ENCODE measurements around the gene DGKB.

The DGKB gene

DNA sequence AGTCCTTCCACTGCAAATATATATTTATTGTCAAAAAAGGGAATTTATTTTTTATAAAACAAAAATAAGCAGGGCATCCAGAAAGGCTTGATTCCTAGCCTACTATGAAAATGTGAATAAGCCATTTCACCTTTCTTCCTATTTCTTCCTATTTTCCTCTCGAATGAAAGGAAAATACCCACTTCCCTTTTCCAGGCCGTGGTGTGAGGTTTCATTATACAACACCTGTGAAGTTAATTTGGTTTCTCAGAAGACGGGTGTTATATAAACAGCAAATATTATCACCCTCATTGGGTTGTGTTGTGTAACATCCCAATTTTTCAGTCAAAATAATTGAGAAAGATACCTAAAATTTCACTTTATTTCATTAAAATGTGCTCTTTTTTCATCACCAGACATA is 214.3 kb downstream of the DGKB start:
- no peak for DNase-seq (ENCODE audit: low read depth)

DNA sequence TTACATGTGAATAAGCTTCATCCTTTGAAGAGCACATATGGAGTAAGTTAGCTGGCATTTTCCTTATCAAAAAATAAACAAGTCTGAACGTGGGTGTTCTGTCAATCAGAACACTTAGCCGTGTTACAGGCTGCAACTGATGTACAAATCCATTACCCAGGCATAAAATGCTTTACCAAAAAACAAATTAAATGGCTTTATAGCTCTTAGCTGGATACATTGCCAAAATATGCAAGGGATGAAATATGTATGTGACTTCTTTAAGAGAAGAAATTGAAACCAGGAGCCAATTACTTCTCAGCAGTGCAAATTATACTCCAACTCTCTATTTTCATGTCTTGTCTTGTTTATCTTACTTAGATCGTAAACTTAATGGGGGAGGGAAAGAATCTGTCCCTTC is 214.8 kb downstream of the DGKB start:
- DNase-seq (ENCODE audit: low read depth), result no peak

DNA sequence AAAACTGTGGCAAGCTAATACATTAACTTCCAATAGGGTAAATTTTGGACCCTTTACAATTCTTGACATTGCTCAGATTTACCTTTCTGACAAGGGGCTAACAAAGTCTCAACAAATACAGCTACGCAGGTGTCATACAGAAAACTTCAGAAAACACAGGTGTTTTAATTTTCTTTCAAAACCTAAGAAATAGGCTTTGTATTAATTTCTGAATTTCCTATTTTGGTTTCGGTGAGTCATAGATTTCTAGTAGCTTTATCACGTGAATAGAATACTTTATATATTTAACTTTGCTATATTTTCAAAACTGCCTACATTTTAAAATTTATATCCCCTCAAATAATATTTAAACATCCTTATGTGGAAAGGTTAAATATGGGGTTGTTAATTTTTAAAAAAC is 215.3 kb downstream of the DGKB start:
- no peak for DNase-seq (ENCODE audit: low read depth)

DNA sequence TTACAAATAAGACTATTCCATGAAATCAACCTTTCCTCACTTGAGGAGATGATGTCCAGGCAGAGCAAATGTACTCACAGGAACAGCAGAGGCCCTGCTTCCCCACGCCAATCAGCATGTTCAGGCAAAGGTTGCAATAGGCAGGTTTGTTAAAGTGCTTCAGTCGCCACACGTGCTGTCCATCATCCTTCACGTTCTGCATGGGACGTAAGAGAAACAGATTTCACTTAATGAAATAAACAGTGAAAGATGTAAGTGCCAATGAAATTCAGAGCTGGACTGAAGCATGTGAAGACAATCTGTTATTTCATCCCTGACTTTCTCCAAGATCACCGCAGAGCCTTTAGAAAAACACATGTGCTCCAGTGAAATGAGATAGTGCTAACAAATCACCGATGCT is 217.4 kb downstream of the DGKB start:
- no peak for DNase-seq (ENCODE audit: low read depth)

DNA sequence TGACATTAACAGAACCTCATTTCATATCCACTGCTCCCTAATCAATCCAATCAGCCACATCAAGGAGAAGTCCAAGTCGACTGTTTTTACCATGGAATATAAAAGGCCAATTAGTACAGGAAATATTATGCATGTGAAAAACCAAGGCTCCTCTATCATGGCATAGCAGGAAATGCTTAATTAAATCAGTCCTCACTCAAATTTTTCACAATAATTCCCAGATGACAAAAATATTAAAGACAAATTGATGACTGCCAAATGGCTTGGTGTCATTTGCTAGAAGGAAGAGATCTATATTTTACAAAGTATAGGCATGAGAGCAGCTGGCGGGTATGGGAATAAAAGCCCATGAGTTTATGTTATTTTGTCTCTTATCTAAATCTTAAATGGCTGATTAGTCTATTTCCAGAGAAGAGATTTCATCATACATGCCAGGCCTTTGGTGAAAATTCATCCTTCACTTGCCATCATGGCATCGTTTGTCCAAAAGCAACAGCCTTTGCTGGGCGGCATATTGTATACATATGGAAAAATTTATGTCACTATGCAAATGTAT is 219.6 kb downstream of the DGKB start:
- DNase-seq (ENCODE audit: low read depth), result no peak

DNA sequence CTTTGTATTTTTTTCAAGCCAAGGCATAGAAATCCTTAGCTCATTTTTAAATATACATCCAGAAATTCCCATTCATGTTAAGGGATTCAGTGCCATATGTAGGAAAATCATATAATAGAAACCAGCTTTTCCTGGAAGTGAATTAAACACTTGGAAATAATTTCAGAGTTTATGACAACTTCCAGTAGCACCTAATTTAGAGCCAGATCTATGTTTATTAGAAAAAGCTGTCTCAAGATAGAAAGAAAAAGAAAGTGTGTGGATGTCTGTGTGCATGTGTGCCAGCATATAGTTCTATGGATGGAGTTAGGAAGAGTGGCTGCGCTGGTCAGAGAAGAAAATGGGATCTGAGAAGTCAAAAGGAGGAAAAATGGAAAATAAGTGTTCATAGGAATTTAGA is 225.7 kb downstream of the DGKB start:
- no peak for DNase-seq (ENCODE audit: low read depth)

DNA sequence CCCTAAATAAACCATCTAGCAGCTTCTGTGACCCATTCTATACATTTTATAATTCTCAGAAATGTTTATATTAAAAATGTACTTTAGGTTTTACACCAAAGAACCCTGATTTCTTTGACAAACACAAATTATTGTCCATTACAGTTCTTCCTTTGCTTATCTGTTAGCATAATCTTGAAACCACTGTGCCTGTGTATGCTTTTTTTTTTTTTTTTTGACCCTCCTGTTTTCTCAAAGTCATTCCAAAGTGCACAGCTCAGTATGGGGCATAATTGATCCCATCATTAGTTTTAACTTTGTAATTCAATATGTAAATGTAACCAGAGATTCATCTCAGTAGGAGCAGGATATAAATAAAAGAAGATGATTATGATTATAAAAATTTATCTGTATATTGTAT is 229.3 kb downstream of the DGKB start:
- no peak for DNase-seq (ENCODE audit: low read depth)

DNA sequence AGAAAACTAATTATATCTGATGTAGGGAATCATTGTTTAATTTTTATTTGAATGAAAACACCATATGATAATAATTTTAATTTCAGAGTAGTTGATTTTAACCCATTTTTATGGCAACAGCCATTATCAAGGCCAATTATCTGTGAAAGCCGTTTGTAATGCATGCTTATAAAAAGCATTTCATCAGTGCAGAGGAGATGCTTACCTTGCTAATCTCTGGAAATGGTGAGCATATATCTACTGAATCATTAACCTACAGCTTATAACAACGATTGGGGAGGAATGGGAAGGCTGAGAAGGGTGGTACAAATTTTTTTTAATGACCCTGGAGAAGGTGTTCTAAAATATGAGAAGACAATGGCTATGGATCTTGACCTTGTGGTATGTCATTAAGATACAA is 235.6 kb downstream of the DGKB start:
- no peak for DNase-seq (ENCODE audit: low read depth)

DNA sequence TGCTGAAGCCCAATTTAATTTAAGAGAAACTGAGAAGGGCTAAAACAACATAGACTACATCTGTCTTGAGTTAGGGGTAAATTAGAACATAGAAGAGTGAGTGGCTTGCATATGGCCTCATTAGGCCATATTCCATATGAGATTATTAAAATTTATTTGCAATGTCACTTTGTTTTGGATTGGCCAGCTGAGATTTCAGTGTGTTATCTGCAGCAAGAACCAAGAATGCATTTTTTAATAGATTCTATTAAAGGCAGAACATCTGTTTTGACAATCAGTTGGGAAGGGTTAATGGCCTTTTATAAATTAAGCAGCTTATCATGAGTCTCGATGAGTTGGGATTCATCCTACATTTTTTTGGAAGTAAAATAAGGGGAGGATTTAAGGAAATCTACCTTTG is 236.2 kb downstream of the DGKB start:
- DNase-seq (ENCODE audit: low read depth), result no peak

DNA sequence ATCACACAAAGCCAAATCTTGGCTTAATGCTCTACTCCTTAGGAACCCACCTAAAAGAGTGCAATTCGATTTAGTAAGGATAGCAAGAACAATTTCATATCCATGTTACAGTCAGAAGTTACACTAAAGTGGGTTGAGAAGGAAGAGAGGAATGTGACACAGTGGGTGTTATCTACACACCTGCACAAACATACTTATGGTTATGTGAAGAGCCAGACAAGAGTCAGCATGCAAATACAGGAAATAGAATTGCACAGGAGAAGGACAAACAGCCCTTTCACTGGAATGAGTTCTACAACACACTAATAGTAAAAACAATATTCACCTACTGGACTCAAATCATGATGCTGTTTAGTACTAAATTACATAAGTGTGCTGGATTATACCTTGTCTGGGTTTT is 262.8 kb downstream of the DGKB start:
- no peak for DNase-seq (ENCODE audit: low read depth)

DNA sequence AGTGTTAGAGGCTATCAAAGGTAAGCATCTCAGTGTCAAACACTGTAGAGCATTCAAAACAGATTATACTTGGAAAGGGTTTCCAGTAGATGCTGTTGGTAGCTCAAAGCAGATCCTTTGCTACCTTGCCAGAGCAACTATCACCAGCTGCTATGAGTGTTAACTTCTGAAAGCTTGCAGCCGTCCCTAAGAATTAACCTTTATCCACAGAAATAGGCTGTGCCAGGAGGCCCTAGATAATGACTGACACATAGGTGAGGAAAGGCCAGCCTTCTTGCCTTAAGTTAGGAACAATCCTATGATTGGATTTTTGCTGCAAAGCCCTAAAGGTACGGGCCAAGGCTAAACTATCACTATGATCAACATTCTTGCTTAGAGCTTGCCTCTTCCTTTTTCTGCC is 263.2 kb downstream of the DGKB start:
- no peak for DNase-seq (ENCODE audit: low read depth)

DNA sequence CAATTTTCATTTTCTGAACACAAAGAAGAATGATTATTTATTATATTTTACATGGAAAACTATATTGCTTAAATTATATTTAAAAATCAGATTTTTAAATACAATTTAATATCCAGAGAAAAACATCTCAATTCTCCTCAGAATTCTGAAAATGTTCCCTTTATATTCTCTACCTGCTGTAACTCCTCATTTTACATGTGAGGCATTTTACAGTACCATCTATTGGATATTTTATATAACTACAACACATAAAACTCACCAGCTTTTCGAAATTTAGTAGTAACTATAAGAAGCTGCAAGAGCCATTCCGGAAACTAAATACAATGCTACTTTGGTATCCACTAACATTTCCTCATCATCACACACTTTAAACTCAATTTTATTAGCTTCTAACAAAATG is 264.6 kb downstream of the DGKB start:
- DNase-seq (ENCODE audit: low read depth), result no peak

DNA sequence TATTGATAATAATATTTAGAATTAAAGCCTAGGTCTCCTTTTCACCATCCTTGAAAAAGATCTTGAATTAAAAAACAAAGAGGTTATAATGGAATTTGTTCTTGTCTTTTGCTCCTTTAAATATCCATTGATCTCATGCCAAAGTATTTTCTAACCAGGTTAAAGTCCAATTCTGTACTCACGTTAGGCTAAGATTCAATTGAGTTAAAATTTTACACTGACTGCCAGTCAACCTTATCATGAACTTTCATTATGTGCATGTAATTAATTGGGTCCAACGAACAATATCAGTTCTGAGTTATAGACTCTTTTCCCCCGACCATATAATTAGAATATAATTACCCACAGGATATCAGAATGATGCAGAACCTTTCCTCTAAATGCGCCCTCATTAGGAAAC is 266.6 kb downstream of the DGKB start:
- DNase-seq (ENCODE audit: low read depth), result no peak

DNA sequence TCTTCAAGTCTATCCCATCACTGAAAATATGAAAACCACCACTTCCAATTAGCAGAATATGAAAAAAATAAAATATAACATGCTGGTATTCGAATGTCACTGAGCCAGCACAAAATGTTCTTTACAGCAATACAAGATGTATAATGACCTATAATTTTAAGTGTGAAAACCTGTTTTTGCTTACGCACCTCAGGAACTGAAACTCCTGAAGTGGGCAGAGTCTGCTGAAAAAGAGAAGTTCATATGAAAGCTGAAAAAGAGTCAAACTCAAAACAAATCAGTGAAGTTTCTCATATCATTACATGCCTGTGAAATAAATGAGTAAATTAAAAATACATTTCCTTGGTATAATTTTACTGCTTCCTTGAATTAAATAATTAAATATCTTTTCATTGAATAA is 272.5 kb downstream of the DGKB start:
- DNase-seq (ENCODE audit: low read depth), result no peak

DNA sequence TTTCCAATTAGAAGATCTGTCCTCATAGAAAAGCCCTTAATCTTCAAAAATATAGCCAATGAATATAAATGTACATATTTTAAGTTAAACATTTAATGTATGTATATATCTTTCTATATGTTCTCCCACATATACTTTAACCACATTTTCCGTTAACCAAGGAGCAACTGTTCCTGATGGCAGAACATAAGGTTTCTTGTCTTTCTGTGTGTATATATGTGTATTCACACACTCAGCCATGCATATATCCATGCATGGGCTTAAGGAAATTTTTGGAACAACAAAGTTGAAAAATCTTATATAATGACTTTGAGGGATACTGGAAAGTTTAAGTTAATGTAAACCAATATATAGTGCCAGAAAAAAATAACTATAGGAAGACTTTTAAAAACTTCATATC is 274.0 kb downstream of the DGKB start:
- DNase-seq (ENCODE audit: low read depth), result no peak

DNA sequence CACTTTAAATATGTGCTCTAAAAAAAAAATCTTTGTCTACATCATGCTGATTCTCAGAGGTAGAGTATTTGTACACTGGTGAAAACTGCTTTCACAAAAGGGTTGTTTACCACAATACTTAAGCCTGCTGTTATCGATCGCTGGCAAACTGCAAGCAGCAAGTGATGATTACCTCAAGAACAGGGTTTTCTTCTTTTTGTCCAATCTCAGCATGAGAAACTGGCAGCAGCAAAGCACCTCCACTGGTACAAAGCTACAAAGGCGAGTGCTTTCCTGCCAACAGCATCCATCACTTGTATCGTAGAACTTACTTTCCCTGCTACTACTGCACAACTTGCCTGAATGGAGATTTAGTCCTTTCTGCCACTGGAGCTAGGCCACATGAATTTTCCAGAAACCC is 276.5 kb downstream of the DGKB start:
- no peak for DNase-seq (ENCODE audit: low read depth)

DNA sequence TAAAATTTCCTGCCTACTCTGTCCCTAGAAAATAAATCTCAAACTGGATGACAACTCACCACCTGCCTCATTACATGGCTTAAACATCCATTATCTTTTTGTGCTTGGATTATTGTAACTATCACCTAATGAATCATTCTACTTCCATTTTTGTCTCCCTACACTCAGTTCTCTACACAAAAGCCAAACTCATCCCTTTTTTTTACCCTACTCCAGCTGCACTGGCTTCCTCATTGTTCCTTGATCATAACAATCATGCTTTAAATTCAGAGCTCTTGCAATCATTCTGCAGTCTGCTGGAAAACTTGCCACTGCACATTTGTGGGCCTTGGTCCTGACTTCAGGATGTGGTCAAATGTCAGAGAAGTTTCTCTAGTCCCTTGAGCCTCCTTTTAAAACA is 280.0 kb downstream of the DGKB start:
- DNase-seq (ENCODE audit: low read depth), result no peak

DNA sequence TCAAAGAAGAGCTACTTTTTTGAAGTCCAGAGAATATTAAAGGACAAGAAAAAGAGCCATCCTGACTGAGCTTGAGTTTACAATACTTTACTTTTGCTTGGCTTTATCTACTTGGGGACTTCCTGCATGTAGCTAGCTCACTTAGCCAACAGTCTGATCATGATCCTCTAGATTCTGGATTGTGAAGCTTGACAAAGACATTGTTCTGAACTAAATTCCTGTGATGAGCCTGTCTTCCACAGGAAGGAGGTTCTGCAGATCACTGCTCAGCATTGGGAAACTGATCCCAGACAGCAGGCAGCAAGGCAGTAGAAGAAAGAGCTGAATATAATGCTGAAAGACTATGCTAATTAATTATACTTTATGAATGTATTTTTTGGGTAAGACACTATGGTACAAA is 296.4 kb downstream of the DGKB start:
- DNase-seq (ENCODE audit: low read depth), result no peak

DNA sequence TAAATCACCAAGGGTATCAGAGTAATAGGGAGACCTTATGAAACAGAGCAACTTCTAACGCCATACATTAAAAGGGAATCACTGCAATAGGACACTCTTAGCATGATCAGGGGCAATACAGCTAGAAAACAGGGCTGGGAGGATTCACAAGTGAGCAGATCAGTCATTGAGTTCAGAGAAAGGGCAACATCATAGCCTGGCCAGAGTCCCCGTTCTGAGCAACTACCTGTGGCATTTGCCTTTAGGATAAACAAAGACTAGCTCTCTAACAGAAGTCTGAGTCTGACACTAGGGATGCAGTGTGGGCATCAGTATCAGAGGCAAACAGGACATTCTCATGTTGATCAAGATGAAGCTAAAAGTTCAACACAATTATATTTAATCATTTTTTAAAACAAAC is 297.9 kb downstream of the DGKB start:
- no peak for DNase-seq (ENCODE audit: low read depth)

DNA sequence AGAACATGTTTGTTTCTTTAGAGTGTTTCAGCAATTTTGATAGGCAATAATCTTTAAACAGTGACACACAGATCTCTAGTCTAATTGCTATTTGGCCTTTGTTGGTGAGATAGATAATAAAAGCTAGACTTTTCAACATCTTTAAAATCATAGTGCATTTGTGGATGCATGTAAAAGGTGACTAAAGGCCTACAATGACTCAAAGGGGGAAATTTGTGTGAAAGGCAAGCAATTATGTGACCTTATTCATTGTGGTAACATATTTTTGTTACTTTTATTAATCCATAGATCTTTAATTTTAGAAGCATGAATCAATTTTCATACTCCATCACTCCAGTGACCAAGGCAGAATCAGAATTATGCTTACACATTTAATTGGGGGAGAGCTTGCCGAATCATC is 299.7 kb downstream of the DGKB start:
- no peak for DNase-seq (ENCODE audit: low read depth)

DNA sequence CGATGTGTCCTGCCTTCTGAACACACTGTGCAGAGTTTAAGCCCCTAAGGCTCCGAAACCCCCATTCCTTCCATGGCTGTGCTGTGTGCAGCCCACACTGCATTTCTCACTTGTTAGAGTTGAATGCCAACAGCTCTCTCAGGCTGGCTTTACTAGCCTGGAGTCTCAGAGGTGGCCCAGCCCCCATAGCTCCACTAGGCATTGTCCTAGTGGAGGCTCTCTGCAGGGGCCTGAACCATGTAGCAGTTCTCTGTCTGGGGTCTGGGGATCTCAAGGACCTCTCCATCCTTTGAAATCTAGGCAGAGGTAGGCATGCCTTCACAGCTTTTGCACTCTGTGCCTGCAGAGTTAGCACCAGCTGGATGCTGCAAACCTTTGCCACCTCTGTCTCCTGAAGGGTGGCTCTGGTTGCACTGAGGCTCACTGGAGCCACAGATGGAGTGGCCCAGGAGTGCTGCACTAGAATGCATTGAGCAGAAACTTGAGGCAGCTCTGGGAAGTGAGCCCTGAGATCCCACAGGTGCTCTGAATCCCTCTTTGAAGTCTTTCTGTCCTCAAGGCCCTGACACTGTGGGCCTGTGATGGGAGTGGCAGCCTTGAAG is 301.7 kb downstream of the DGKB start:
- no peak for DNase-seq (ENCODE audit: low read depth)

DNA sequence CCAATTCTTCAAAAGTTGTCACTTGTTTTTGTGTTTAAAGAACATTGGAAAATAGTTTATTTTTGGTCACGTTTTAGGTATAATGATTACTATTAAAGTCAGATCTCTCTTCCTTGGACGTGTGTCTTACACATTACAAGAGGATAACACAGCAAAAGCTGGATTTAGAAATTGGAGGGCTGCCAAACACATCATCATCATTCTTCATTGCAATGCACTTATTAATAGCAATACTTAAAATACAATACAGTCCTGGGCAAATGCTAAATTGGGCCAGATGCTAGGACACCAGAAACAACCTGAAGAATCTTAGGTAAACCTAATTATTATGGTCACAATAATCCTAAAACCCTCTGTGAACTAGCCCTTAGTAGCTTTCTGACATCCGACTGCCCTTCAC is 303.6 kb downstream of the DGKB start:
- peak; percentile 33 for DNase-seq (ENCODE audit: low read depth)

DNA sequence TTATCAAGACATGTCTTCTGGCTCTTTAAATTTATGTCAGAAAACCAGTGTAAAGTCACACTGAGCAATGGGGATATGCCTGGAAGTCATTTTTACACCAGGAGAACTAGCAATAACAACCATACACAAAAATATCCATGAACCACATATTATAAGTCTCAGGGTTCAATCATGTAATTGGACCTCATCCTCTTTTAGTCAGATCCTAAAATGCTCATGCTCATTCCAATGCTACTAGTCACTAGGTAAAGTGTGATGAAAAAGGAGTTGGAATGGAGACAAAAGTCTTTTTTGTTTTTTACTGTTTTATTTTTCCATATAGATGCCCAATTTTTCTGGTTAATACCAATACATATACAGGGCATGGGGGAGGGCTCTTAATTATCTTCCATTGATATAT is 306.1 kb downstream of the DGKB start:
- DNase-seq (ENCODE audit: low read depth), result peak; percentile 33

DNA sequence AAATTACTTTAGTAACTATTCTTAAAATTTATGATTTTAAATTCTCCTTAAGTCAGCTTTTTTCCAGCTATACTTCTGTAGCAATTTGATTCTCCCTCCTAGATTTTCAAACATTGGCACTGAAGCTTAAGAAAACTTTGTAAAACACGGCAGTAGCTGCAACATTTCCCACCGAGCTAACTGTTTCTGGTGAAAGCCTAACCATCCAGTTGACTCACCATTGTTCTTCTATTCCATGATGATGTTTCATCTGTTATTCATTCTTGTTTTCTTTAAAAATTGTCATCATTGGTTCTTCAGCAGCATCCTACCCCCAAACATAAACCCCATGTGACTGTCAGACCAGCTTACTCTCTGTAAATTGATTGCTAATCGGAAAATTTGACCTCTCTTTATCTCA is 312.3 kb downstream of the DGKB start:
- DNase-seq (ENCODE audit: low read depth), result no peak

DNA sequence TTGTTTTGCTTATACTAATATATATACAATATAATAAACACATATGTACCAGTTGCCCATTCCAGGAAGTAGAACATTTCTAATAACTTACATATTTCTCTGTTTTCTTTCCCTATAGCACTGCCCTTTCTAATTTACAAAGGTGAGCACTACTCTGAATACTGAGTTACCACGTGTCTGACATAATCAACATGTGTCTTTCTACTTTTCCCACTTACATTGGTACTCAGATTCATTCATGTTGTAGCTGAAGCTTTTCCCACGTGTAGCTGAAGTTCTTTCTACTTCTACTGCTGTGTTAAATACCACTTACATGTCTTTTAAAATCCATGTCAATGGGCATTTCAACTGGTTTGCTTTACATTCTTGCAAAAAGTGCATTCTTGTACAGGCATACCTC is 317.3 kb downstream of the DGKB start:
- no peak for DNase-seq (ENCODE audit: low read depth)
